Fibroblast of skin of back (primary cell): ENCODE results near the gene SLC25A38.

Experiments
- DNase-seq: peaks from one replicate; pipeline ENCODE4 v3.0.0-alpha.2; 2013

The SLC25A38 gene

DNA sequence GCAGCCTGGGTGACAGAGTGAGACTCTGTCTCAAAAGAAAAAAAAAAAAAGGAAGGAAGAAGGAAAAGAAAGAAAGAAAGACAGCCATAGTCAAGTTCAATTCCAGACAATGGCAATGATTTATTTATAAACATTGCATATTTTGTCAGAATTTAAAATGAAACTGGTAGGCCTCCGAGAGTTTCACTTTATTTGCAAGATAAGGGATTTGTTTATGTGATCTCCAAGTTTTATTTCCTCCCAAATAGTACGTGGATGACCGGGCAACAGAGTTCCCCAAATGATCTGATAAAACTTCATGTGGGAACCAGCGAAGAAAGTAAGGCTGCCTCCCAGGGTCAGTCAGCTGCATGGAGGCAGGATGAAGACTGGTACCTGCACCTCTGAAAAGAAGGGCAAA lies 55.7 kb downstream of the SLC25A38 start:
- no peak for DNase-seq

GRCh38 chr3:39440316-39440715 lies 57.1 kb downstream of the SLC25A38 start:
- DNase-seq = no peak

GRCh38 chr3:39443530-39443929 lies 60.4 kb downstream of the SLC25A38 start:
- no peak for DNase-seq

DNA sequence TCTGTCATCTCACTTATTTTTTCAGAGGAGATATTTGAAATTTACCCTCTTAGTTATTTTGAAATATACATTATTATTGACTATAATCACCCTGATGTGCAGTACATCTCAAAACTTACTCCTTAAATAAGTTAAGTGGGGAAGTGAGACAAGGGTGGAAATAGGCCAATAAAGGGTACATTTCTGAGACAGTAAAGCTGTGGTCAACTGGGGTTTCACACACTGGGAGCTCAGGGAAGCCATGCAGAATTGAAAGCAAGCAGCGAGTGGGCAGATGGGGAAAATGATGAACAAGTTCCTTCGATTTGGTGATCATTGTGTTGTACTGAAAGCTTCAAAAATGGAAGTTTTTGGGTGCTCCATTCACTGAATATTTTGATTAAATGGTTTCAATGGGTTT lies 62.8 kb downstream of the SLC25A38 start:
- DNase-seq = no peak

DNA sequence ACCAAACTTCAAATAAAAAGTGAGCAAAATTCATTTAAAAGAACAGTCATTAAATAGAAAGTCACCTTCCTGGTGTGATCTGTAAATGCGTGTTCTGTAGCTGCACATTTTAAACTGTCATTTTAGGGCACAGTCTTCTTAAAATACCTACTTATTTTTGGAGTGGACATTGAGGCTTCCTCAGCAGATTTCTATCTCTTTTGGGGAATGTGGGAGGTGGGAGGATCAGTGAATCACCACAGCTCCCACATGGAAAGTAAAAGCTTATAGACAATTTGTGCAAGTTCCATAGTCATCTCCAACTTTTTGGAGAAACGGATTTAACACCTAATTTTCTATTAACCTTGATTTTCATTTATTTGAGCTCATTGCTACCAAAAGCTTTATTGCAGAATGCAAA lies 63.3 kb downstream of the SLC25A38 start:
- no peak for DNase-seq
